Stimulated activated memory B cell treated with anti-CD40 and anti-IgM and Interleukin-4, amounts not matched to agents 10 μg/mL and 1 μg/mL and 100 μg/mL, for 72 hours (primary cell): Measurements from ENCODE around the gene DIS3L2.
A peak's percentile ranks its signal among the peaks of the same experiment; 100 is the strongest.

Experiments
- ATAC-seq: fragments of 150-1000 bp; cut with Tn5 transposase; 2 replicates; pipeline ENCODE4 v1.10.0; 2021
- H3K27ac Mint-ChIP-seq: one replicate; pipeline ENCODE4 v1.8.0; 2022; ENCODE audit warnings: mild to moderate bottlenecking, mixed read lengths
- H3K27me3 Mint-ChIP-seq: one replicate; pipeline ENCODE4 v1.8.0; 2022; ENCODE audit warnings: mixed read lengths
- H3K36me3 Mint-ChIP-seq: one replicate; pipeline ENCODE4 v1.8.0; 2022; ENCODE audit warnings: mixed read lengths
- H3K4me1 Mint-ChIP-seq: one replicate; pipeline ENCODE4 v1.8.0; 2022; ENCODE audit warnings: mixed read lengths
- H3K4me3 Mint-ChIP-seq: one replicate; pipeline ENCODE4 v1.8.0; 2022; ENCODE audit warnings: mild to moderate bottlenecking, moderate library complexity, mixed read lengths
- H3K9me3 Mint-ChIP-seq: one replicate; pipeline ENCODE4 v1.8.0; 2022; ENCODE audit warnings: mixed read lengths

DIS3L2 gene

DNA sequence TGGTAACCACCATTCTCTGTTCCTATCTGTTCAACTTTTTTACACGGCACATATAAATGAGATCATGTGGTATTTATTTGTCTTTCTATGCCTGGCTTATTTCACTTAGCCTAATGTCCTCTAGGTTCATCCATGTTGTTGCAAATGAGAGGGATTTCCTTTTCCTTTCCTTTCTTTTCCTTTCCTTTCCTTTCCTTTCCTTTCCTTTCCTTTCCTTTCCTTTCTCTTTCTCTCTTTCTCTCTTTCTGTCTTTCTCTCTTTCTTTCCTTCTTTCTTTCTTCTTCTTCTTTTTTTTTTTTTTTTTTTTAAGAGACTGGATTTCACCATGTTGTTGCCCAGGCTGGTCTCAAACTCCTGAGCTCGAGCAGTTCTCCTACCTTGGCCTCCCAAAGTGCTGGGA lies 38.9 kb downstream of the DIS3L2 start:
- ATAC-seq: no peak
- peaks cover 6% of the 10 kb centered on the region for H3K36me3 Mint-ChIP-seq
- no peaks in the 10 kb centered on the region for H3K9me3 Mint-ChIP-seq
- H3K4me3 Mint-ChIP-seq: no peak overlapping the region
- H3K4me1 Mint-ChIP-seq: peaks cover 56% of the 10 kb centered on the region
- H3K27me3 Mint-ChIP-seq: no peaks in the 10 kb centered on the region
- H3K27ac Mint-ChIP-seq: no peak overlapping the region

DNA sequence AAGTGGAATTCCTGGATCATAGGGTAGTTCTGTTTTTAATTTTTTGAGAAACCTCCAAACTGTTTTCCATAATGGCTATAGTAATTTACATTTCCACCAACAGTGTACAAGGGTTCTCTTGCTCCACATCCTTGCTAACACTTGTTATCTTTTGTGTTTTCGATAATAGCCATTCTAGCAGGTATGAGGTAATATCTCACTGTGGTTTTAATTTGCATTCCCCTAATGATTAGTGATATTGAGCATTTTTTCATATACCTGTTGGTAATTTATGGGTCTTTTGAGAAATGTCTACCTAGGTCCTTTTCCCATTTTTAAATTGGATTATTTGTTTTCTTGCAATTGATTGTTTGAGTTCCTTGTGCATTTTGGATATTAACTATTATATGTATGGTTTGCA lies 39.6 kb downstream of the DIS3L2 start:
- Mint-ChIP-seq H3K9me3 (no peaks in the 10 kb centered on the region), H3K27ac (no peak overlapping the region), H3K36me3 (peaks cover 12% of the 10 kb centered on the region), H3K4me3 (no peak overlapping the region), H3K27me3 (no peaks in the 10 kb centered on the region), H3K4me1 (peaks cover 54% of the 10 kb centered on the region)
- no peak for ATAC-seq

DNA sequence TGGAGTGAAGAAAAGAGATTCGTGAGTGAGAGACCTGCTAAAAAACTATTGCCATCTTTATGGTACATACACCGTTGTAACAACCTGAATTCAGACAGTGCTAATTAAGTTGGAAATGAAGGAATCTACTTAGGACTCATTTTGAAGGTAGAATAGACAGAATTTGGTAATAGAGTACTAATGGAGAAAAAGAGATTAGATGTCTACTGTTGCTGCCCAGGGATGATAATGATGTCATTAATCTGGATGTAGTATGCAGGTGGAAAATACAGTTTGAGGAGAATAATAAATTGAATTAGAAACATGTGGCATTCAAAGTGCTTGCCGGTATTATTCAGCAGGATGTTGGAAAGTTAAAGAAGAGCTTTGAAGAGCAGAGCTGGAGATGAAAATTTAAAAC lies 44.7 kb downstream of the DIS3L2 start:
- H3K27ac Mint-ChIP-seq: no peak overlapping the region
- H3K36me3 Mint-ChIP-seq: peaks cover 38% of the 10 kb centered on the region
- no peak for ATAC-seq
- no peaks in the 10 kb centered on the region for H3K27me3 Mint-ChIP-seq
- no peak overlapping the region for H3K4me3 Mint-ChIP-seq
- peaks cover 38% of the 10 kb centered on the region for H3K4me1 Mint-ChIP-seq
- no peaks in the 10 kb centered on the region for H3K9me3 Mint-ChIP-seq

DNA sequence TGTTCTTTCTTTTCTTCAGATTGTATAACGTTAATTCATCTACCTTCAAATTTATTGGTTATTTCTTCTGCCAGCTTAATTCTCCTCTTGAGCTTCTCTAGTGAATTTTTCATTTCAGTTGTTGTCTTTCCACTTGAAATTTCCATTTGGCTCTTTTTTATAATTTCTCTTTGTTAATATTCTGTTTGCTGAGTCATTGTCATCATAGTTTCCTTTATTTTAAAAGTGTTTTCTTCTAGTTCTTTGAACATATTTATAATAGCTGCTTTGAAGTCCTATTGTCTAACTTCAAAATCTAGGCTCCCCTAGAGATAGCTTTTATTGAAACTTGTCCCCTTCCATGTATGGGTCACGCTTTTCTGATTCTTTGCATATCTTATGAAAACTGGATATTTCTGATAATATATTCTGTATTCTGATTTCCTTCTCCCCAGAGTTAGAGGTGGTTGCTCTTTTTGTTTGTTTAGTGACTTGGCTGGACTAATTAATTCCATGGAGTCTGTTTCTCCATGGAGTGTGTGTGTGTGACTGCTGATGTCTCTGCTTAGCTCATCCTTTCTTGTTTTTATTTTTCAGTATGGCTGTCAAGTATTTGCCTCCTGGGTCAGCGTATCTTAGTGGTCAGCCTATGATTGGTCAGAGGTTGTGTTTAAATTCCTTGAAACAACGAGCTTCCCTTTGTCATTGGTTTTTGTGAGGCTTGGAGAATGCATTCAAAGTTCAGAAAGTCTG lies 47.6 kb downstream of the DIS3L2 start:
- Mint-ChIP-seq H3K4me1 (peaks cover 22% of the 10 kb centered on the region), H3K36me3 (peaks cover 38% of the 10 kb centered on the region), H3K9me3 (no peaks in the 10 kb centered on the region), H3K27ac (no peak overlapping the region), H3K4me3 (no peak overlapping the region), H3K27me3 (no peaks in the 10 kb centered on the region)
- no peak for ATAC-seq

DNA sequence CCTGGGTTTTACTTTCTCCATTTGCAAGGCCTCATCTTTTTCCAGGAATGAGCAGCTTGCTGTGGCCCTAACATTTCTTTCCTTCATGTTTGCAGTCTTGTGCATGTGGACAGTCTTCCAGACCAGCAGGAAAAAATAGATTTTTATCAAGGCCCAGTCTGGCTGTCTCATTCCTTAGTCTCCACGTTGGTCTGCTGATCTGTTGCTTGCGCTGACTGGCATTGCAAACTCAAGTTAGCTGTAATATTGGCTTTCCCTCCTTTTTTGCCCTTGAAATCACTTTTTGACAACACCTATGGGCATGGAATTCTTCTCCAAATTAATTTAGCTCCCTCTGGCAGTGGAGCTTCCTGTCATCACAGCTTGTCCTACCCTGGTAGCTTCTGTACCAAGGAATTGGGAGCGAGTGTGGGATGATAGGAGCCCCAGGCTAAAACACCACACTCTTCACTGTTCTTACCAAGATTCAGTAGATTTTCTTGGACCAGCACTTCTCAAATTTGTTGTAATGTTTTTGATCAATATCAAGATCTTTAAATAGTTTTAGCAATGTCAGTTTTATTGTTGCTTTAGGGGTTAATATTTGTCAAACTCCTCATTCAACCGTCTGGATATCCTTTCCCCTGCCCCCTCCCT lies 48.2 kb downstream of the DIS3L2 start:
- Mint-ChIP-seq H3K4me3 (no peak overlapping the region), H3K9me3 (no peaks in the 10 kb centered on the region), H3K27ac (no peak overlapping the region), H3K4me1 (peaks cover 22% of the 10 kb centered on the region), H3K27me3 (no peaks in the 10 kb centered on the region), H3K36me3 (peaks cover 41% of the 10 kb centered on the region)
- ATAC-seq: no peak

DNA sequence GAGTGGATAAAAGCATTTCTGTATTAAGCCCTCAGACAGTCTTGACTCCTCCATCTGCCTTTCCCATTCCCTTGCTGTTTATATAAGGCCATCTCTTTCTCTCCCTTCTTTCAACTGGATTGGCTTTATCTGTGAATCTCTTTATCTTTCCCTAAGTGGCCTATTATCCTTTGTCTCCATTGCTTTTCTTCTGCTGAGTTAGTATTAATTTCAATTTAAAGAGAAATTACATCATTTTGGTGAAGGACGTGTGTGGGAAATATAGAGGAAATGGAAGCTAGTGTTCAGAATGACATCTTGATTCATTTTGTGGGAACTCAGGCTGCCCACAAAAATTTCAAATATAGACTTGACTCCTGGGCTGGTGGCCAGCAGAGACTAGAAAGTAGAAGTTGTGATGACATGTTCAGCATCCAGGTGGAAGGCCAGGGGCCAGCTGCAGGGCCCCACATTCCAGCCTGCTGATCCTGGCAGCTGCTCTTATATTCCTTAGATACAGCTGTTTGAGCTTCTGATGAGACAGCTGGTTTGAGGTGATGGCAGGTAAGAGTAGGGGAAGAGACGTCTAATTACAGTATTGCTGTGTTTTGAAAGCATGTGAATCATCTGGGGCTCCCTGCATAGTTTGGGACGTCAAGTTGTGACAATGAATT lies 52.3 kb downstream of the DIS3L2 start:
- Mint-ChIP-seq H3K27ac (no peak overlapping the region), H3K9me3 (no peaks in the 10 kb centered on the region), H3K27me3 (no peaks in the 10 kb centered on the region), H3K4me1 (peaks cover 7% of the 10 kb centered on the region), H3K36me3 (peaks cover 44% of the 10 kb centered on the region), H3K4me3 (no peak overlapping the region)
- ATAC-seq: no peak

DNA sequence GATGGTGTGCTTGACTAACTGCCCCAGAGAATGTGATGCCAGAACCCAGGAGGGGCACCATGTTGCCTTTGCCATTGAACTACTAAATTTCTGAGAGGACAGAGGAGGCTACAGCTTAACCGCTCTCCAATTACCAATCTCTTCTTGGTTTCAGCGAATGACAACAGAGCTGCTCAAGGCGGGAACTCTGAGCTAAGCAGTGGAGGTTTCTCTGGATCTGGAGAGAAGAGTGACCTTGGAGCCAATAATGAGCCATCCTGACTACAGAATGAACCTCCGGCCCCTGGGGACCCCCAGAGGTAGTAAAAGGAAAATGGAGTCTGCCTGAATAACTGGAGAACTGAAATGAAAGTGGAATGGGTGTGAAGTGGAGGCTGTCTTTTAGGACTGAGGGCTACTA lies 53.2 kb downstream of the DIS3L2 start:
- H3K27ac Mint-ChIP-seq: no peak overlapping the region
- peaks cover 39% of the 10 kb centered on the region for H3K36me3 Mint-ChIP-seq
- no peak overlapping the region for H3K4me3 Mint-ChIP-seq
- ATAC-seq: no peak
- H3K9me3 Mint-ChIP-seq: no peaks in the 10 kb centered on the region
- no peaks in the 10 kb centered on the region for H3K27me3 Mint-ChIP-seq
- no peaks in the 10 kb centered on the region for H3K4me1 Mint-ChIP-seq

DNA sequence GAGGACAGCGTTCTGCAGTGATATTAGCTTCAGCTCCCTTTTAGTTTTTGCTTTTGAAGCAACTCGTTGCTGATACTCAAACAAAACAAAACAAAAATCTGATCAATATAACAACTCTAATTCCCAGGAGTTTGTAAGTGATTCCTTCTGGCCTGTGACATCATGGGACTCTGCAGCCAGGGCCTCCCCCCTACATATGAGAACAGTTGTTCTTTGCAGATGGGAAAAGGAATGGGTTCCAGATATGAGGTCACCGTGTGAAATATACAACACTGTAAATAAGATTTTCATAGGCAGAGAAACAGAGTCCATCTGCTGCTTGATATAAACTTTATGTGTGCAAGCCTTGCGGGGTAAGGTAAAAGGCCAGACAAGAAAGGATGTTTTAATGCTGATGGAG lies 56.7 kb downstream of the DIS3L2 start:
- Mint-ChIP-seq H3K36me3 (peaks cover 39% of the 10 kb centered on the region), H3K4me1 (no peaks in the 10 kb centered on the region), H3K4me3 (no peak overlapping the region), H3K27me3 (no peaks in the 10 kb centered on the region), H3K27ac (no peak overlapping the region), H3K9me3 (no peaks in the 10 kb centered on the region)
- no peak for ATAC-seq

DNA sequence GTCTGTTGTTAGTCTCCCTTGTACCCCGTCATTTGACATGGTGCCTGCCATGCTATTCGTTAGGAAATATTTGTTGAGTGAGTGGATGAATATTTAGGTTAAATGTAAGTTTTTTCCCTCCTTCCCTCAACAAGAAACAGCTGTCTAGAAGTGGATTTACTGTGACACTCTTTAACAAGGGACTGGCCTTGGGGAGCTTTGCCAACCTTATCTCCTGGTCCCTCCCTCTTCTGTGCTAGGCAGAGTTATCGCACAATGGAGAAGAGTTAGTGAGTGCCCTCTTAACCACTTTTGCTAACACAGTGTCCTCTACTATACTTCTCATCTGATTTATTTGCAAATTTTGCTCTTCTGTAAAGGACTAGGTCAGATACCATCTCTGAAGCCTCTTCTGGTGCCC lies 61.2 kb downstream of the DIS3L2 start:
- ATAC-seq: no peak
- Mint-ChIP-seq H3K27me3 (no peaks in the 10 kb centered on the region), H3K4me1 (peaks cover 6% of the 10 kb centered on the region), H3K9me3 (no peaks in the 10 kb centered on the region), H3K4me3 (no peak overlapping the region), H3K27ac (no peak overlapping the region), H3K36me3 (peaks cover 38% of the 10 kb centered on the region)

DNA sequence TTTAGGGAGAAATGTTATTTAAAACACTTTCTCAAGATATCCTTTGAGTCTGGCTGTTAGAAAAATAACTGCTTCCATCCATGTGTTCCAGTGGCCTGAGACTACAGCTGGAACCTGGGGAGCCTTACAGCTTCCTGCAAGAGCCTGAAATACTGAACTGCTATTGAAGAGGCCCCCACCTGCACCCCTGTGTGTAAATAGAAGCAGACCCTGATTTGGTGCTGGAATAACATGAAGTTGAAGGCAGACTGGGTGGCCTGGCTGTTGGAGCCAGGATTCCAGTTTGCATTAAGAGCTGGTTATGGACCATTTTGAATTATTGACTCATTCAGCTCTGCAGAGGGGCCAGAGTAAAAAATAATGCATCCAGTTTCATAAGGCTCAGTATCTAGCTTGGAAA lies 61.9 kb downstream of the DIS3L2 start:
- no peak for ATAC-seq
- Mint-ChIP-seq H3K27me3 (no peaks in the 10 kb centered on the region), H3K9me3 (no peaks in the 10 kb centered on the region), H3K36me3 (peaks cover 38% of the 10 kb centered on the region), H3K4me1 (peaks cover 13% of the 10 kb centered on the region), H3K27ac (no peak overlapping the region), H3K4me3 (no peak overlapping the region)

DNA sequence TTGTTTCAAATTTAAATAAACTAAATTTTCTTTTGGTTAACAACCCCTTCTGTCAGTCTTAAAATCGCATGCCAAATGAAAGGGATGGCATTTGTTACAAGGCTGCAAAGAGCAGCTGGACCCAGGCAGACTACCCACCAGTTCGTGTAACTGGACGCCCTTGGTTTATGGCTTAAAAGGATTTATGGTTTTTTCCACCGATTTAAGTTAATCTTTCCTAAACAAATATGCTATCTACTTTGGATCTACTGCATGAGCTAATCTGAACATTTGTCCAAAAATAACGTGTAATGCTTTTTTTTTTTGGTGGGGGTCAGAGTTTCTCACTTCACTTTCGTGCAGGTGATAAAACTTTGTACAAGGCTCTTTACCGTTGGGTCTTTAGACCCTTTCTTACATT lies 62.9 kb downstream of the DIS3L2 start:
- Mint-ChIP-seq H3K27ac (no peak overlapping the region), H3K9me3 (no peaks in the 10 kb centered on the region), H3K27me3 (no peaks in the 10 kb centered on the region), H3K4me1 (peaks cover 16% of the 10 kb centered on the region), H3K36me3 (peaks cover 42% of the 10 kb centered on the region), H3K4me3 (no peak overlapping the region)
- no peak for ATAC-seq

DNA sequence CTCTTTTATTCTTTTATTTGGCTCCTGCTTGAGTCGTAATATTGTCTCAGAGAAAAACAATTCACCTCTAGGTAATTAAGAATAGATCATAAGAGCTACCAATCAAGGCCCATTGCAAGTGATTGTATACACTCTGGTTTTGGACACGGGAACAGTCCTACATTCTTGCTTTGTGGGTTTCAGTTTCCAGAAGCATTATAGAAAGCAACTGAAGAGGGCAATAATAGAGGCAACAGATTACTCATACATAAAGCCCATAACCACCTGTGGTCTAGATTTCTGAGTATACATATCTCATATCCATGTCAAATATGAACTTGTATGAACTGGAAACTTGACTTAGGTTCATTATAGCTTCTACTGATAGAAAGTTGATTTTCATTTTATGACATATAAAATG lies 65.4 kb downstream of the DIS3L2 start:
- H3K27me3 Mint-ChIP-seq: no peaks in the 10 kb centered on the region
- H3K9me3 Mint-ChIP-seq: peaks cover 3% of the 10 kb centered on the region
- peaks cover 16% of the 10 kb centered on the region for H3K4me1 Mint-ChIP-seq
- no peak overlapping the region for H3K4me3 Mint-ChIP-seq
- peak overlapping the region; percentile 48 for H3K27ac Mint-ChIP-seq
- H3K36me3 Mint-ChIP-seq: peaks cover 67% of the 10 kb centered on the region
- ATAC-seq: peak; percentile 77

DNA sequence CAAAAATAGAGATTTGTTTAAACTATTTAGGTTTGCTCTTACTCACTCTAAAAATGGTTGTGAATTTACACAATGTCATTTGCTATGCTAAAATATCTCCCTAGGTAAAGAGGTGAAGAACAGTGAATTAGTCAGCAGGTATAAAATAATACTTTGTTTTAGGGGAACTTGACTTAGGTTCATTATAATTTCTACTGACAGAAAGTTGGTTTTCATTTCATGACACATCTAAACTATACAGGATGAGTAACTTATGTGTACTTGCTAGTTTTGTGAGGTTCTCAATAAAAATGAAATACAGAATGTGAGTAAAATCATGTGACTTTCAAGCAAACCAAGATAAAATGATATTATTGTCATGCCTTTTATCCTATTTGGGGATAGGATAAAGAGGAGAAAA lies 66.0 kb downstream of the DIS3L2 start:
- Mint-ChIP-seq H3K4me1 (peaks cover 16% of the 10 kb centered on the region), H3K27ac (peak overlapping the region; percentile 48), H3K9me3 (peaks cover 5% of the 10 kb centered on the region), H3K4me3 (no peak overlapping the region), H3K27me3 (no peaks in the 10 kb centered on the region), H3K36me3 (peaks cover 73% of the 10 kb centered on the region)
- ATAC-seq: no peak

DNA sequence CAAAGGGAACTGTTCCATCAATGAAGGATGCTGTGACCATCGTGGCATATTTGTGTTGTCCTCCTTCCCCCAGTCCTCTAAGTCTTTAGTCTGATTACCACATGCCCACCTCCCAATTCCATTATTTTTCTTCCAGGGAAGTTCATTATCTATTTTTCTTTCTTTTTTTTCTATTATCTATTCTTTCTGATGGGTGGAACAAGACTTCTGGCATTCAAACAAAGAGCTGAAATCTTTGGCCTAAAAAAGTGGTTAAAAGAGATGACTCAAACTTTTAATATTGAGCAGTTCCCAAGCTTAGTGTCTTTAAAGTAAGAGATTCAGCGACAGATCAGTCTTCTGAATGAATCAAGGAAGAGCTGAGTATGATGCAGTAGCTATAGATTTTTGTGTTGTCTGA lies 66.6 kb downstream of the DIS3L2 start:
- H3K36me3 Mint-ChIP-seq: peaks cover 78% of the 10 kb centered on the region
- peaks cover 5% of the 10 kb centered on the region for H3K9me3 Mint-ChIP-seq
- no peak overlapping the region for H3K27ac Mint-ChIP-seq
- no peak for ATAC-seq
- no peaks in the 10 kb centered on the region for H3K27me3 Mint-ChIP-seq
- H3K4me3 Mint-ChIP-seq: no peak overlapping the region
- H3K4me1 Mint-ChIP-seq: peaks cover 16% of the 10 kb centered on the region

DNA sequence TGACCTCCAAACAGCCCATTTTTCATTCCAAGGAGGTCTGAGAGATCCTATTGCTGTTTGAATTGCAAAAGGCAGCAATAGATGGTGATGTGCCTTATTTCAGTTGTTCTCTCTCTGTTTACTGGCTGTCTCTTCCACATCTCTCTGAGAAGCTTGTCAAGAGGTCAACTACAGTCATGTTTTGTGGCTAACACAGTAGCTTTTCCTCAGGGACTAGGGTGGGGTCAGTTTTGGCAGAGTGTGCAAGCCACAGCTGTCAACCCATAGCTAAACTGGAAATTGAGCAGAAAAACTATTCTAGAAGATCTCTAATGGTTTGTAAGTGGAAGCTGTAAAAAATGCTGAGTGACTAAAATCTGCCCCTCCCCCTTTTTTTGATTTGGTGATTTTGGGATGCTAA lies 67.1 kb downstream of the DIS3L2 start:
- Mint-ChIP-seq H3K4me1 (peaks cover 16% of the 10 kb centered on the region), H3K27ac (no peak overlapping the region), H3K36me3 (peaks cover 84% of the 10 kb centered on the region), H3K4me3 (no peak overlapping the region), H3K9me3 (peaks cover 5% of the 10 kb centered on the region), H3K27me3 (no peaks in the 10 kb centered on the region)
- no peak for ATAC-seq

DNA sequence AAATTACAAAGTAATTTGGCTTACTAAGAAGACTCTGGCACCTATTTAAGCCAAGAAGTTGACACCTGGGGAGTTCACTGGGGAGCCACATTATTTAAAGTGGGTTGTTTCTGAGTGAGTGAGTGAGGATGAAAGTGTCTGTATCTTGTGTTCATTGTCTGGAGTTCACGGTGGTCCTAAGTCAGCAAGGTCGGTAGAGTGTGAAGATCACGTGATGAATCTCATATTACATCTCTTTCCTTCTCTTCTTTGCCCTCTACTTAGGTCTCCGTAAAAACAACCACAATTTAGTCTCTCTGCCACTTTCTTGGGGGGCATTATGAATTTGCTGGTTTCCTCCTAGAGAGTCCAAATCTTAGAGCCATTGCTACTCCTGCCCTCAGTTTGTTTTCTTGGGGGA lies 67.8 kb downstream of the DIS3L2 start:
- Mint-ChIP-seq H3K27me3 (no peaks in the 10 kb centered on the region), H3K4me3 (no peak overlapping the region), H3K36me3 (peaks cover 91% of the 10 kb centered on the region), H3K9me3 (peaks cover 8% of the 10 kb centered on the region), H3K27ac (no peak overlapping the region), H3K4me1 (peaks cover 21% of the 10 kb centered on the region)
- no peak for ATAC-seq
